IMR-90 (cell line): ENCODE data around the gene SFSWAP. TPM values are rescaled to one million over a fixed set of nuclear protein-coding genes. Genes with fewer than 3 reads are reported as not detected.
"Not testable (repeated sequence)": the region's sequence is repeated elsewhere in the genome, so short reads cannot be mapped to it uniquely, and the experiment has no call there.

Experiments
- ATAC-seq: fragments of 200-7000 bp; cut with Tn5 transposase; 2 replicates; pipeline ENCODE4 v1.9.1; 2020; ENCODE audit warnings: low read depth, mild to moderate bottlenecking, moderate library complexity
- BruUV-seq: library from RNA; stranded (reverse); fragments of 400-500 nt; replicated peaks from 2 replicates; lab custom pipeline; 2021; lab: Mats Ljungman, UMichigan
- CTCF ChIA-PET: fragments of 300-600 bp; formaldehyde crosslinking; extraction: SDS; loops from one replicate; lab custom pipeline; 2021; ENCODE audit warnings: antibody characterized with exemption; lab: Yijun Ruan, JAX
- POLR2A ChIA-PET: fragments of 300-600 bp; sonication (Branson Sonifier 250); formaldehyde crosslinking; loops from one replicate; lab custom pipeline; 2022; ENCODE audit warnings: antibody characterized with exemption; ENCODE audit not compliant: unreplicated experiment; lab: Charles Lee
- DNase-seq: peaks from one replicate; pipeline ENCODE4 v3.0.0; 2013
- H2AFZ ChIP-seq: replicated peaks from 2 replicates; pipeline ENCODE3; 2013; ENCODE audit warnings: low read length, mild to moderate bottlenecking; ENCODE audit not compliant: poor library complexity
- H2AK5ac ChIP-seq: 2 replicates; pipeline ENCODE4 v1.6.1; 2013; ENCODE audit warnings: low read depth, low read length, inconsistent platforms
- H2AK9ac ChIP-seq: replicated peaks from 2 replicates; pipeline ENCODE3; 2013; ENCODE audit warnings: mild to moderate bottlenecking, low read depth, low read length, moderate library complexity; ENCODE audit not compliant: poor library complexity
- H2BK120ac ChIP-seq: 2 replicates; pipeline ENCODE4 v1.6.1; 2013; ENCODE audit warnings: low read depth, low read length, inconsistent platforms
- H2BK15ac ChIP-seq: 3 replicates; pipeline ENCODE4 v1.6.1; 2013; ENCODE audit warnings: low read depth, low read length, inconsistent platforms
- H2BK20ac ChIP-seq: 2 replicates; pipeline ENCODE4 v1.6.1; 2013; ENCODE audit warnings: low read depth, mild to moderate bottlenecking, inconsistent platforms, low read length, moderate library complexity
- H2BK5ac ChIP-seq: 2 replicates; pipeline ENCODE4 v1.6.1; 2013; ENCODE audit warnings: mild to moderate bottlenecking, low read depth, low read length, inconsistent platforms; ENCODE audit not compliant: poor library complexity, severe bottlenecking
- H3K14ac ChIP-seq: replicated peaks from 2 replicates; pipeline ENCODE4 v1.6.1; 2013; ENCODE audit warnings: low read depth, low read length, inconsistent platforms
- H3K18ac ChIP-seq: 2 replicates; pipeline ENCODE4 v1.6.1; 2013; ENCODE audit warnings: low read depth, low read length, control low read depth
- H3K23ac ChIP-seq: 2 replicates; pipeline ENCODE4 v1.6.1; 2013; ENCODE audit warnings: low read depth, low read length, inconsistent platforms
- H3K27ac ChIP-seq: 2 replicates; pipeline ENCODE4 v1.5.1; 2013; ENCODE audit warnings: mild to moderate bottlenecking, control low read depth, low read length; ENCODE audit not compliant: insufficient read depth
- H3K27me3 ChIP-seq: 2 replicates; pipeline ENCODE4 v1.6.1; 2013; ENCODE audit warnings: low read length; ENCODE audit not compliant: control insufficient read depth, insufficient read depth
- H3K36me3 ChIP-seq: 2 replicates; pipeline ENCODE4 v1.6.1; 2013; ENCODE audit warnings: low read length, mixed read lengths; ENCODE audit not compliant: control insufficient read depth, insufficient read depth
- H3K4ac ChIP-seq: 2 replicates; pipeline ENCODE4 v1.6.1; 2013; ENCODE audit warnings: low read depth, low read length, inconsistent platforms
- H3K4me1 ChIP-seq: 2 replicates; pipeline ENCODE4 v1.6.1; 2013; ENCODE audit warnings: low read length, mixed read lengths; ENCODE audit not compliant: control insufficient read depth, insufficient read depth
- H3K4me2 ChIP-seq: 2 replicates; pipeline ENCODE4 v1.6.1; 2013; ENCODE audit warnings: low read depth, mild to moderate bottlenecking, control low read depth, low read length, moderate library complexity
- H3K4me3 ChIP-seq: 2 replicates; pipeline ENCODE4 v1.5.1; 2013; ENCODE audit warnings: low read depth, mild to moderate bottlenecking, control low read depth, low read length, moderate library complexity; ENCODE audit not compliant: insufficient read depth
- H3K56ac ChIP-seq: 2 replicates; pipeline ENCODE4 v1.6.1; 2013; ENCODE audit warnings: low read length, inconsistent platforms; ENCODE audit not compliant: insufficient read depth; ENCODE audit errors: extremely low read depth
- H3K79me1 ChIP-seq, 2 experiments: 2 replicates each; pipeline ENCODE4 v1.6.1; 2013; ENCODE audit warnings: low read length in 2 of 2, inconsistent platforms in 1 of 2, low read depth in 1 of 2
- H3K9ac ChIP-seq: 2 replicates; pipeline ENCODE4 v1.6.1; 2013; ENCODE audit warnings: low read depth, low read length, control low read depth
- H3K9me1 ChIP-seq: 2 replicates; pipeline ENCODE4 v1.6.1; 2013; ENCODE audit warnings: low read length, inconsistent platforms; ENCODE audit not compliant: insufficient read depth
- H3K9me3 ChIP-seq: 2 replicates; pipeline ENCODE4 v1.6.1; 2013; ENCODE audit warnings: low read length; ENCODE audit not compliant: control insufficient read depth, insufficient read depth
- H4K20me1 ChIP-seq: 2 replicates; pipeline ENCODE4 v1.6.1; 2013; ENCODE audit warnings: low read length, inconsistent platforms; ENCODE audit not compliant: insufficient read depth
- H4K5ac ChIP-seq: 2 replicates; pipeline ENCODE4 v1.6.1; 2013; ENCODE audit warnings: mild to moderate bottlenecking, low read depth, low read length, control low read depth
- H4K8ac ChIP-seq, 2 experiments: 2 replicates each; pipeline ENCODE4 v1.6.1; 2013; ENCODE audit warnings: low read depth in 2 of 2, low read length in 2 of 2, control low read depth in 1 of 2, inconsistent platforms in 1 of 2
- H4K91ac ChIP-seq: 2 replicates; pipeline ENCODE4 v1.6.1; 2013; ENCODE audit warnings: low read depth, low read length, inconsistent platforms; ENCODE audit not compliant: insufficient read depth
- BHLHE40 ChIP-seq: fragments of 150-350 bp; IDR thresholded peaks from 2 replicates; pipeline ENCODE4 v1.6.1; 2016; ENCODE audit warnings: mild to moderate bottlenecking, low read depth, low read length
- RFX5 ChIP-seq: IDR thresholded peaks from 2 replicates; pipeline ENCODE4 v1.8.0; 2012; ENCODE audit warnings: low read depth, mild to moderate bottlenecking, low read length, moderate library complexity
- WGBS, 2 experiments: methylation state at CpG; one replicate each; pipeline versions ENCODE4 v1.1.5 to v1.1.7; 2013; ENCODE audit warnings: missing lambda C conversion rate in 2 of 2; ENCODE audit not compliant: insufficient read length in 1 of 2; ENCODE audit errors: extremely low coverage in 2 of 2; 5-methylcytosine and 5-hydroxymethylcytosine counted together
- dilution Hi-C: fragments of 300-500 bp; cut with HindIII; formaldehyde crosslinking; loops from one replicate; pipeline ENCODE4 v1.14.3; 2018; ENCODE audit warnings: low sequenced_read_pairs; ENCODE audit not compliant: unreplicated experiment
- in situ Hi-C: fragments of 300-500 bp; cut with MboI; formaldehyde crosslinking; loops from 3 replicates; pipeline ENCODE4 v1.14.3; 2019; ENCODE audit warnings: low sequenced_read_pairs, inconsistent platforms, mixed read lengths
- intact Hi-C: fragments of 100-400 bp; cut with micrococcal nuclease; formaldehyde crosslinking; loops from 2 replicates; pipeline ENCODE4 v1.10.0; 2022
- polyA plus RNA-seq, 3 experiments: library from polyadenylated mRNA; depleted of rRNA; stranded (reverse); fragments of >200 nt; gene quantifications; 2 replicates each; pipeline ENCODE4 v1.2.3, GENCODE V29; 2012; ENCODE audit warnings: low replicate concordance in 1 of 3
- total RNA-seq: library from RNA; depleted of rRNA; stranded (reverse); fragments of >200 nt; gene quantifications from 2 replicates; pipeline ENCODE4 v1.2.3, GENCODE V29; 2012

Gene SFSWAP
- total and polyA plus RNA-seq, 2 of the 4 experiments (the other 2 are of a cell fraction): 19.7 to 22.4 TPM

DNA sequence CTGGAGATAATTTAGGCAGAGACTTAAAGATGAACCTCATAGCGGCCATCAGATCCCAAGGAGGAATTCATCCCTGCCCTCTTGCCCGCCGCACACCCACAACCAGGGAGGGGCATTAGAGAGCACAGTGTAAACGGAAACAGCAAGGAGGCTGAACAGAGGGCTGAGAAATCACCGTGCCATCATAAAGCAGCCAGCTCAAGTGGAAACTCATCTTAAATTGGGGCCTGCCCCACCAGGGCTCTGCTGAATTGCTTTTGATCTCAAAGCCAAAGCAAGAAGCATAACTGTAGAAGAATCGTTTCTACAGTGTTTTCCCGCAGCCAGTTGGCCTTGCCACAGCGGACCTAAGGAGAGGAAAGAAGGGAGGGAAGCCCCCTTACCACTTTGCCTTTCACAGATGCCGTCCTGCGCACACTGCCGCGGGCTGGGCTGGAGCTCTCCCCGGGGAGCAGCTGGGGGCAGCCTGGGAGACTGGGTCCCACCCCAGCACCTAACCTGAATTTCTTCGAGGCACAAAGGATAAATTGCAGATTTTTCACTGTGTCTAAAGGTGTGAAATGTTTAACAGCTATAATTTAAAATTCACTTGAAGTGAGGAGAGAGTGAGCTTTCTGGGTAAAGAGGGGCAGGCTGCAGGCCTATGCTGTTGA is 65.5 kb downstream of the SFSWAP start (continued):
- TF ChIP-seq RFX5 (no peak), BHLHE40 (no peak)

DNA sequence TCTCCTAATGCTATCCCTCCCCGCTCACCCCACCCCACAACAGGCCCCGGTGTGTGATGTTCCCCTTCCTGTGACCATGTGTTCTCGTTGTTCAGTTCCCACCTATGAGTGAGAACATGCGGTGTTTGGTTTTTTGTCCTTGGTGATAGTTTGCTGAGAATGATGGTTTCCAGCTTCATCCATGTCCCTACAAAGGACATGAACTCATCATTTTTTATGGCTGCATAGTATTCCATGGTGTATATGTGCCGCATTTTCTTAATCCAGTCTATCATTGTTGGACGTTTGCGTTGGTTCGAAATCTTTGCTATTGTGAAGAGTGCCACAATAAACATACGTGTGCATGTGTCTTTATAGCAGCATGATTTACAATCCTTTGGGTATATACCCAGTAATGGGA is 66.4 kb downstream of the SFSWAP start:
- H3K27me3 ChIP-seq, H3K4me1 ChIP-seq, H3K27ac ChIP-seq, H4K8ac ChIP-seq, H2BK5ac ChIP-seq, H2BK20ac ChIP-seq, DNase-seq, H2AK9ac ChIP-seq, H2AFZ ChIP-seq, H2BK15ac ChIP-seq, dilution Hi-C loops, H3K56ac ChIP-seq, H3K18ac ChIP-seq, H3K4me2 ChIP-seq, H3K4me3 ChIP-seq, intact Hi-C loops, ATAC-seq, in situ Hi-C loops, H3K23ac ChIP-seq, H3K9ac ChIP-seq, H4K91ac ChIP-seq, H2AK5ac ChIP-seq, H3K9me1 ChIP-seq, BruUV-seq, H3K14ac ChIP-seq, H4K20me1 ChIP-seq, H4K5ac ChIP-seq, CTCF ChIA-PET, POLR2A ChIA-PET, H3K9me3 ChIP-seq, H2BK120ac ChIP-seq, H3K4ac ChIP-seq: not testable (repeated sequence)
- no CpG with 5 or more reads among the region's 9 CpGs for WGBS, 2 experiments
- H3K36me3 ChIP-seq: peaks cover 33% of the 10 kb centered on the region
- peaks cover 3 to 12% of the 10 kb centered on the region in 2 experiments; a peak in 3 of 4 replicates for H3K79me1 ChIP-seq
